Loucy (cell line): Measurements from ENCODE around the gene MEF2A.

Source experiments
- H2AFZ ChIP-seq: fragments of 200-600 bp; sonication (generic); 2 replicates; pipeline ENCODE4 v1.6.0; 2016; ENCODE audit warnings: antibody characterized with exemption, mild to moderate bottlenecking, low read length, moderate library complexity
- H3F3A ChIP-seq: fragments of 200-600 bp; 2 replicates; pipeline ENCODE4 v1.6.0; 2016; ENCODE audit warnings: antibody characterized with exemption, low read depth, mild to moderate bottlenecking
- H3K27me3 ChIP-seq: fragments of 200-600 bp; sonication (generic); 2 replicates; pipeline ENCODE4 v1.6.1; 2014; ENCODE audit warnings: low read length, mild to moderate bottlenecking; ENCODE audit not compliant: insufficient read depth, poor library complexity, severe bottlenecking
- H3K36me3 ChIP-seq: fragments of 200-600 bp; sonication (generic); 2 replicates; pipeline ENCODE4 v1.6.1; 2016; ENCODE audit warnings: low read length; ENCODE audit not compliant: insufficient read depth
- H3K4me1 ChIP-seq: fragments of 200-600 bp; sonication (generic); 2 replicates; pipeline ENCODE4 v1.5.1; 2014; ENCODE audit warnings: low read length, mild to moderate bottlenecking; ENCODE audit not compliant: insufficient read depth, poor library complexity, severe bottlenecking
- H3K4me2 ChIP-seq: fragments of 200-600 bp; sonication (generic); 2 replicates; pipeline ENCODE4 v1.6.0; 2014; ENCODE audit warnings: antibody characterized with exemption, low read length, low read depth, mild to moderate bottlenecking; ENCODE audit not compliant: poor library complexity, severe bottlenecking
- H3K4me3 ChIP-seq: fragments of 200-600 bp; sonication (generic); 2 replicates; pipeline ENCODE4 v1.5.1; 2014; ENCODE audit warnings: low read length, mild to moderate bottlenecking, mixed read lengths; ENCODE audit not compliant: poor library complexity, severe bottlenecking
- H3K79me2 ChIP-seq: fragments of 200-600 bp; sonication (generic); 2 replicates; pipeline ENCODE4 v1.6.1; 2014; ENCODE audit warnings: low read length; ENCODE audit not compliant: insufficient read depth
- H3K9ac ChIP-seq: fragments of 200-600 bp; sonication (generic); 2 replicates; pipeline ENCODE4 v1.6.0; 2014; ENCODE audit warnings: mild to moderate bottlenecking, low read depth, low read length, moderate library complexity; ENCODE audit not compliant: poor library complexity, severe bottlenecking
- H3K9me2 ChIP-seq: fragments of 200-600 bp; sonication (generic); replicated peaks from 2 replicates; pipeline ENCODE4 v1.6.1; 2016; ENCODE audit warnings: low read depth, low read length, mixed read lengths
- H3K9me3 ChIP-seq: fragments of 200-600 bp; sonication (generic); 2 replicates; pipeline ENCODE4 v1.6.1; 2014; ENCODE audit warnings: mild to moderate bottlenecking, antibody characterized with exemption, low read length, low read depth; ENCODE audit not compliant: insufficient read depth
- H4K20me1 ChIP-seq: fragments of 200-600 bp; sonication (generic); 2 replicates; pipeline ENCODE4 v1.6.0; 2014; ENCODE audit warnings: antibody characterized with exemption, low read length, mild to moderate bottlenecking; ENCODE audit not compliant: insufficient read depth, poor library complexity, severe bottlenecking
- EZH2phosphoT487 ChIP-seq: fragments of 200-600 bp; IDR thresholded peaks from 2 replicates; pipeline ENCODE4 v1.6.1; 2018; ENCODE audit warnings: antibody characterized with exemption, mild to moderate bottlenecking, moderate library complexity, borderline replicate concordance
- TF ChIP-seq, protein P1 (sequence below): fragments of 200-600 bp; sonication (generic); conservative IDR thresholded peaks from 2 replicates; pipeline ENCODE4 v1.5.1; 2014; ENCODE audit warnings: mild to moderate bottlenecking, antibody characterized with exemption, low read length

MEF2A gene

DNA sequence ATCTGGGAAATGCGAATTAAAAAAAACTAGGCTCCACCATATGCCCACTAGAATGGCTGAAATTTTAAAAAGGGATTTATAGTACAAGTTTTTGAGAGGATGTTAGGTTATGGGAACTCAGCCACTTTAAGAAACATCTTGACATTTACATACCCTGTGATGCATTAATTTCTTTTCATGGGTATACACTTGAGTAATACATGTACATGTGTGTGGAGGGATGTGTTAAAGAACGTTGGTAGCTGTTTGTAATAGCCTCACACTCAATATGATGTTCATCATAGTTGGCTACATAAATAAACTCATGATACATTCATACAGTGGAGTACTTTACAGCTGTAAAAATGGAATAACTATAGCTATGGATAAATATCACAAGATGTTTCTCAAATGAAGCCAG is 40.9 kb downstream of the MEF2A start:
- peaks cover 7% of the 10 kb centered on the region for H3K4me1 ChIP-seq
- no peaks in the 10 kb centered on the region for H3F3A ChIP-seq
- TF ChIP-seq, protein P1, sequence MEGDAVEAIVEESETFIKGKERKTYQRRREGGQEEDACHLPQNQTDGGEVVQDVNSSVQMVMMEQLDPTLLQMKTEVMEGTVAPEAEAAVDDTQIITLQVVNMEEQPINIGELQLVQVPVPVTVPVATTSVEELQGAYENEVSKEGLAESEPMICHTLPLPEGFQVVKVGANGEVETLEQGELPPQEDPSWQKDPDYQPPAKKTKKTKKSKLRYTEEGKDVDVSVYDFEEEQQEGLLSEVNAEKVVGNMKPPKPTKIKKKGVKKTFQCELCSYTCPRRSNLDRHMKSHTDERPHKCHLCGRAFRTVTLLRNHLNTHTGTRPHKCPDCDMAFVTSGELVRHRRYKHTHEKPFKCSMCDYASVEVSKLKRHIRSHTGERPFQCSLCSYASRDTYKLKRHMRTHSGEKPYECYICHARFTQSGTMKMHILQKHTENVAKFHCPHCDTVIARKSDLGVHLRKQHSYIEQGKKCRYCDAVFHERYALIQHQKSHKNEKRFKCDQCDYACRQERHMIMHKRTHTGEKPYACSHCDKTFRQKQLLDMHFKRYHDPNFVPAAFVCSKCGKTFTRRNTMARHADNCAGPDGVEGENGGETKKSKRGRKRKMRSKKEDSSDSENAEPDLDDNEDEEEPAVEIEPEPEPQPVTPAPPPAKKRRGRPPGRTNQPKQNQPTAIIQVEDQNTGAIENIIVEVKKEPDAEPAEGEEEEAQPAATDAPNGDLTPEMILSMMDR, result no peak
- TF ChIP-seq EZH2phosphoT487, result no peak
- no peaks in the 10 kb centered on the region for H3K27me3 ChIP-seq
- peaks cover 50% of the 10 kb centered on the region for H4K20me1 ChIP-seq
- H3K4me2 ChIP-seq, result no peak overlapping the region
- no peaks in the 10 kb centered on the region for H3K9me2 ChIP-seq
- H3K79me2 ChIP-seq, result peaks cover 91% of the 10 kb centered on the region
- H3K9ac ChIP-seq, result no peak overlapping the region
- no peak overlapping the region for H2AFZ ChIP-seq
- no peak overlapping the region for H3K4me3 ChIP-seq
- peaks cover 7% of the 10 kb centered on the region; the same call in 1 of the 2 replicates for H3K36me3 ChIP-seq
- no peaks in the 10 kb centered on the region for H3K9me3 ChIP-seq

- Histone ChIP-seq H3K9me3 (no peaks in the 10 kb centered on the region), H3K79me2 (peaks cover 90% of the 10 kb centered on the region), H3K9ac (no peak overlapping the region), H3K9me2 (no peaks in the 10 kb centered on the region), H3K27me3 (no peaks in the 10 kb centered on the region), H3K4me2 (no peak overlapping the region), H2AFZ (no peak overlapping the region), H3K4me3 (no peak overlapping the region), H3F3A (no peaks in the 10 kb centered on the region), H3K4me1 (peaks cover 31% of the 10 kb centered on the region), H3K36me3 (no peaks in the 10 kb centered on the region), H4K20me1 (peaks cover 48% of the 10 kb centered on the region)
- TF ChIP-seq, protein P1, result no peak
- TF ChIP-seq EZH2phosphoT487, result no peak
These were observed 47.7 kb downstream of the MEF2A start for GRCh38 chr15:99613481-99613880.

DNA sequence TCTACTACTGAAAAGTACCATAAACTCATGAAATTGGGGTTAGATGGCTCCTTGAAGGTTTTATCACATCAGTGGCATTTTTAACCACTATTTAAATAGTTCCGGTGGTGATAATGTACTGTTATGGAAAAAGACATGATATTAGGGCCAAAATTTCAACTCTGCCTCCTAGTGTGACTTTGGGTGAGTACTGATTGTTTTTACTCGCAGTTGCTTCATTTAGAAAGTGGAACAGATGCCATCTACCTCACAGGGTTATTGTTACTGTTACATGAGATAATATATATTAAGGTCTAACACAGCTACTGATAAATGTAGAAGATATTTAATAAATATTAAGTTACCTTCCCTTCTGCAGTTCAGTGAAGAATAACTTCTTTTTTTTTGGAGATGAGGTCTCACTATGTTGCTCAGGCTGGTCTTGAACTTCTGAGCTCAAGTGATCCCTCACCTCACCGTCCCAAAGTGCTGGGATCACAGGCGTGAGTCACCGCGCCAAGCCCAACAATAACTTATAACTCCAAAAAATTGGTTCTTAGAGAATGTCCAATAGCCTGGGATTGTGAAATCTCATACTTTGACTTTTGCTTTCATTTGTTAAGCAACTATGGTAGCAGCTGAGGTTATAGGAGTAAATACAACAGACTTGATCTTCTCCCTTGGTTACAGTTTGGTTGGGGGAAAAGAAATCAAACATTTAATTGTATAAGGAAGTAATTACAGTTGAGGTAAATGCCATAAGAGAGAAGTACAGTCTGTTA is 48.3 kb downstream of the MEF2A start:
- Histone ChIP-seq H4K20me1 (peaks cover 47% of the 10 kb centered on the region), H3K9me3 (no peaks in the 10 kb centered on the region), H3K36me3 (no peaks in the 10 kb centered on the region), H3K9me2 (no peaks in the 10 kb centered on the region), H3K4me1 (peaks cover 31% of the 10 kb centered on the region), H3K9ac (no peak overlapping the region), H2AFZ (no peak overlapping the region), H3K4me3 (no peak overlapping the region), H3K79me2 (peaks cover 90% of the 10 kb centered on the region), H3F3A (no peaks in the 10 kb centered on the region), H3K27me3 (no peaks in the 10 kb centered on the region), H3K4me2 (peak overlapping the region; percentile 33)
- TF ChIP-seq EZH2phosphoT487, result no peak
- TF ChIP-seq, protein P1, result no peak
